Measurements from ENCODE around the gene COA5.

- no peak for TF ChIP-seq POLR2AphosphoS5 (IDR thresholded peaks at IDR 0.05; ENCODE audit: low read depth, low read length)
- TF ChIP-seq CTCF (IDR thresholded peaks at IDR 0.05): no peak
- TF ChIP-seq GATA2 (CRISPR knock-in tag; IDR thresholded peaks at IDR 0.05): no peak
- TF ChIP-seq USF2 (IDR thresholded peaks at IDR 0.05; ENCODE audit: borderline replicate concordance, low read depth, low read length): no peak
- TF ChIP-seq SMC3 (IDR thresholded peaks at IDR 0.05; ENCODE audit: low read depth, low read length): no peak
- no peak for TF ChIP-seq EP300 (IDR thresholded peaks at IDR 0.05; ENCODE audit: borderline replicate concordance in 1 of 2, low read depth in 1 of 2, low read length in 1 of 2)
- no peak for TF ChIP-seq RAD21 (IDR thresholded peaks at IDR 0.05; ENCODE audit: low read length)
- TF ChIP-seq YY1 (IDR thresholded peaks at IDR 0.05; ENCODE audit: low read depth): no peak
- no peak for TF ChIP-seq JUND (IDR thresholded peaks at IDR 0.05)
- no peak for TF ChIP-seq ELF1 (IDR thresholded peaks at IDR 0.05)
- no peak for TF ChIP-seq CHD2 (IDR thresholded peaks at IDR 0.05; ENCODE audit: low read length, partially characterized antibody)
- TF ChIP-seq NRF1 (IDR thresholded peaks at IDR 0.05; ENCODE audit: low read depth, low read length): no peak
- TF ChIP-seq MXI1 (IDR thresholded peaks at IDR 0.05; ENCODE audit: low read depth, low read length): no peak
- TF ChIP-seq, protein P1, sequence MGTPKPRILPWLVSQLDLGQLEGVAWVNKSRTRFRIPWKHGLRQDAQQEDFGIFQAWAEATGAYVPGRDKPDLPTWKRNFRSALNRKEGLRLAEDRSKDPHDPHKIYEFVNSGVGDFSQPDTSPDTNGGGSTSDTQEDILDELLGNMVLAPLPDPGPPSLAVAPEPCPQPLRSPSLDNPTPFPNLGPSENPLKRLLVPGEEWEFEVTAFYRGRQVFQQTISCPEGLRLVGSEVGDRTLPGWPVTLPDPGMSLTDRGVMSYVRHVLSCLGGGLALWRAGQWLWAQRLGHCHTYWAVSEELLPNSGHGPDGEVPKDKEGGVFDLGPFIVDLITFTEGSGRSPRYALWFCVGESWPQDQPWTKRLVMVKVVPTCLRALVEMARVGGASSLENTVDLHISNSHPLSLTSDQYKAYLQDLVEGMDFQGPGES (IDR thresholded peaks at IDR 0.05; ENCODE audit: low read depth, low read length): no peak
Measured at GRCh38 chr2:98643496-98644100, 35.3 kb upstream of the COA5 start.
